Activated naive CD4-positive, alpha-beta T cell (primary cell): Measurements from ENCODE around the gene CPXM2.

Experiments used
- DNase-seq, 4 experiments: peaks; one replicate each; lab custom pipeline; 2025; lab: John Stamatoyannopoulos, UW

Gene CPXM2

DNA sequence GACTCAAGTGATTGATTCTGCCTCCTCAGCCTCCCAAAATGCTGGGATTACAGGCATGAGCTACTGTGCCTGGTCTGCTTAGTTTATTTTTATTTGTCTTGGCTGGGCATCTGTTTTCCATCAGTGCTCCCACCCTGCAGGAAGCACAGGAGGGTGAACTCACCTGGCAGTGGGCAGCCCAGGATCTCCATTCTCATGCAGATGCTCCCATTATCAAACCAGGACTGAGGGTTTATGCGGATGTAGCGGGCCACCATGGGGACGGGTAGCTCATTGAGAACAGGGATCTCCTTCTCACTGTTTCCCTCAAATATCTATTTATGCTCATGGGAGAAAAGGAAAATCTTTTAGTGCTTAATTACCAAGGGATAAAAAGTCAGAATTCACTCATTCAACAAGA is 93.8 kb downstream of the CPXM2 start:
- DNase-seq, result no peak

GRCh38 chr10:123796736-123797135 is 94.9 kb downstream of the CPXM2 start:
- no peak for DNase-seq

GRCh38 chr10:123795846-123796590 is 95.6 kb downstream of the CPXM2 start:
- no peak for DNase-seq

- no peak for DNase-seq
These were observed 96.3 kb downstream of the CPXM2 start for GRCh38 chr10:123795196-123795780.

DNA sequence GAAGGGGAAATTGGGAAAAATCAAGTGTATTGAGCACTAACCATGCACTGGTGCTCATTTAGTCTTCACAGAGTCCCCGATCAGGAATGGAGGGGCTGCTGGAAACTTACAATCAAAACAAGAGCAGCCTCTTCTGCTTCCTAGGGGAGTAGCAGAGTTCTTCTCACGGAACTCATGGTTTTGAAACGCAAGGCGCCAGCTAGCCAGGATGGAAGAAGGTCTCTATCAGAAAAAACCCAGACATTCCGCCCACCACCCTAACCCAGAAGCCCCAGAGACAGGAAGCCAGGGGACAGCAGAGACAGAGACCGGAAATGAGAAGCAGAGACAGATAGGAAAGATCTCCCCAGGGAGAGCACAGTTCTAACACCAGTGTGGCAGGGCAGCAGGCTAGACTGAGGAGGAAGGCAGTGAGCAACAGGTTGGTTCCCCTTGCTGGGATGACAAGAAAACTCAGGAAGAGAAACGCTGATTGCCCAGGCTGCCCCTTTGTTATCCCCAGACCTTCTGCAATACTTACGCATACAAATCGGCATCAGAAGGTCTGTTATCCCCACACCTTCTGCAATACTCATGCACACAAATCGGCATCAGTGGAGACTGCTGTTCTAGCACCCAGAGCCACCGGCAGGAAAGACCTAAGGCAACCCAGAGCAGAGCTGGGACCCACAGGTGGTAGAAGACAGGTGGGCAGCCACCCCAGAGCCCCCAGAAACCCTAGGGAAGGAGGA is 99.2 kb downstream of the CPXM2 start:
- DNase-seq, result no peak

- no peak for DNase-seq
These were observed 101.3 kb downstream of the CPXM2 start for GRCh38 chr10:123790132-123790885.

- DNase-seq, result no peak
These were observed 102.6 kb downstream of the CPXM2 start for GRCh38 chr10:123788981-123789380.

GRCh38 chr10:123787566-123787965 is 104.0 kb downstream of the CPXM2 start:
- DNase-seq, result no peak

DNA sequence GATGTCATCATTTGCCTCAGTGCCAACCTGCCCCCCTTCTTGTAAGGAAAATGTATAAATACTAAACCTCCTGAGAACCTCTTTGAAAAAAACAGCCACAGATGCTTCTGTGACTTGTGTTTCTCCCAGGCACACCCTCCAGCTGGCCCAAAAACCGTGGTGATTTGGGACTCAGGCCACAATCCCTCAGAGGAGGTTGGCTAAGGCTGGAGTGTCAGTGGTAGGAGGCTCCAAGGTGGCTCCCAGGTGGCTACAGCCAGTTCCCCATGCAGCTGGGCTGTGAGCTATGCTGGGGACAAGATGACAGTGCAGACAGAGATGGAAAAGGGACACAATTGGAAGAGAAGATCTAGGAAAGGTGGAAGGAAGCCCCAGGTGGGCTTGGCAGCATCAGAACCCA is 104.7 kb downstream of the CPXM2 start:
- no peak for DNase-seq

- no peak for DNase-seq
These were observed 105.3 kb downstream of the CPXM2 start for GRCh38 chr10:123786306-123786705.

DNA sequence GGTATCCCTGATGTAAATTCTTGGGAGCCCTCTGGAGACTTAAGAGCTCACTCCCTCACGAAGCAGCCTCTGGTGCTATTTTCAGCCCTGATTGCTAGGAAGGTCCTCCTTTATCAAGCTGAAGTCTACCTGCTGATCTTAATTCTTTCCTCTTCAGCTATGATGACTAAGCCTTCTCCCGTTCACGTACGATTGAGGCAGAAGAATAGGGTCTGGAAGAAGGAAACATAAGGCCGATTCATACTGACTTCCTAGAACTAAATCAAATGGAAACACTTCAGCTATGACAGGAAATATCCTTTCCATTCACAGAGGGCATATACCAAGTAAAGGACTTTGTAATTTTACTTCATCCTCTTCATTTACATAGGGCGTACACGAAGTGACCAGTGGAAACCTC is 107.0 kb downstream of the CPXM2 start:
- no peak for DNase-seq

- DNase-seq, result no peak
These were observed 107.4 kb downstream of the CPXM2 start for GRCh38 chr10:123784216-123784615.

DNA sequence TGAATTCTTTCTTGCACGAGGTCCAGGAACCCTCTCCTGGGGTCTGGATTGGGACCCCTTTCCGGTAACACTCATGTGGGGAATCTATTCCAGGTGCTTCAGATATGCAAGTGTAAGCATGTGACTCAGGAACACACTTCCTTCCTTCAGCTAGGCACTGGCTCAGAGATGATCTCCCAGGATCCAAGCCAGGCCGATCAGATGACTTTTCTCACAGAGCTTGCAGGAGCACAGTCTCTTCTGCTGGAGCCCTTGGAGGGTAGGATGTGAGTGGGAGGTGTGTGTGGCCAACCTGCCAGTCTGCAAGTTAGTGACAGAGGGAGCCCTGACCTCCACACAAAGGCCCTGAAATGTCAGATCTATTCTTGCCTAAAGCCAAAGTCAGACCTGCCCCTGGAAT is 108.3 kb downstream of the CPXM2 start:
- DNase-seq, result no peak

GRCh38 chr10:123782549-123782948 is 109.1 kb downstream of the CPXM2 start:
- no peak for DNase-seq

DNA sequence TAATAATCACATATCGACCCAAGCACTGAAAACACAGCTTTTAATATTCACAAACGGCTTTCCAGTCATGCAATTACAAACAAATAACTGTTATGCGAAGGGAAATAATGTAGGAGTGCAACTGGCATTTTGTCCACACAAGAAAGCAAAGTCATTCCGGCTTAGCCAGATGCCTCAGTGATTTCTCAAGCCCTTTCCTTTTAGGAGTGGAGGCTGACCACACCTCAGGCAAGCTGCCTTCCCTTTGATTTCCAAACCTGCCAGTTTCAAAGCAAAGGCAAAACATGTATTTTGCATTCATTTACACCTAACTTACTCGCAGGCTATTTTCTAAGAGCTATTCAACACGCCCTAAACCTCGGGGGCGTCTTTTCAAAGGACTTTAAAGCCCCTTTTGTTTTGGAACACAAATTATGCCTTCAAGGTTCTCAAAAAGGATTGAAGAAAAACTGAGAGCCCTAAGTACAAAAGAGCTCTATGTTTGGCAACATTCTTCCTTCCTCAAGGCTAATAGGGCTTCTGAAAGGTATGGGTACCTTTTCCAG is 109.6 kb downstream of the CPXM2 start:
- no peak for DNase-seq

DNA sequence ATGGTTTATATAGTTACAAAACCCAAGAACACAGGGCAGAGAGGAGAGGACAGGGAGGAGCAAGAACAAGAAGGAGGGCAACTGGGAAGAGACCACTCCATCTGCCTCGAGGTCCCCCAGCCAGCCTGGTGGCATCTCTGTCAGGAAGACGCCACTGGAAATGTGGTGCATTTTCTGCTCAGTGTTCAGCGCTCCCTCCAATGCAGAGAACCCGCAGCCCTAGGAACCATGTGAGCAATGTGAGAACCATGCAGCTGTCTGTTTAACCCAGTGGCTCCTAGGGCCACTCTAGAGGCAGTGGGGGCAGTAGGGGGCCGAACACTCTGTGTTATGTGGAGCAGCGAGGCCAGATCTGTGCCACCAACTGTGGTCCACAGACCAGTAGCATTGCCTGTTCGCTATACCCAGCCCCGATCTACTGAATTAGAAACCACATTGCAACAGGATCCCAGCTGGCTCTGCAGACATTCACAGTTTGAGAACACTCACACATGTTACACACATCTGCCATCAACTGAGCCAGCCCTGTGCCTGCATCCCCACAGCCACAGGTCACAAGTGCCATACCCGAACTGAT is 110.2 kb downstream of the CPXM2 start:
- no peak for DNase-seq

- no peak for DNase-seq
These were observed 112.7 kb downstream of the CPXM2 start for GRCh38 chr10:123778719-123779517.

GRCh38 chr10:123777881-123778280 is 113.7 kb downstream of the CPXM2 start:
- no peak for DNase-seq

GRCh38 chr10:123774132-123774742 is 117.4 kb downstream of the CPXM2 start:
- no peak for DNase-seq
